ENCODE results near the gene PIK3R2.

Gene PIK3R2

GRCh38 chr19:18123819-18124218 is 29.1 kb upstream of the PIK3R2 start:
- DNase-seq (ENCODE audit: low read depth), result no peak

GRCh38 chr19:18126097-18126496 is 26.9 kb upstream of the PIK3R2 start:
- no peak for DNase-seq (ENCODE audit: low read depth)

- DNase-seq (ENCODE audit: low read depth), result no peak
These were observed 24.9 kb upstream of the PIK3R2 start for GRCh38 chr19:18128044-18128443.

GRCh38 chr19:18128805-18129204 is 24.2 kb upstream of the PIK3R2 start:
- DNase-seq (ENCODE audit: low read depth), result no peak

- no peak for DNase-seq (ENCODE audit: low read depth)
These were observed 22.3 kb upstream of the PIK3R2 start for GRCh38 chr19:18130523-18131242.

GRCh38 chr19:18131841-18132596 is 20.9 kb upstream of the PIK3R2 start:
- DNase-seq (ENCODE audit: low read depth), result no peak

- DNase-seq (ENCODE audit: low read depth), result no peak
These were observed 17.0 kb upstream of the PIK3R2 start for GRCh38 chr19:18135712-18136584.

GRCh38 chr19:18137242-18137641 is 15.7 kb upstream of the PIK3R2 start:
- no peak for DNase-seq (ENCODE audit: low read depth)

- no peak for DNase-seq (ENCODE audit: low read depth)
These were observed 15.2 kb upstream of the PIK3R2 start for GRCh38 chr19:18137657-18138339.

- DNase-seq (ENCODE audit: low read depth), result no peak
These were observed 12.5 kb upstream of the PIK3R2 start for GRCh38 chr19:18140473-18140872.

GRCh38 chr19:18141031-18141430 is 11.9 kb upstream of the PIK3R2 start:
- no peak for DNase-seq (ENCODE audit: low read depth)

- no peak for DNase-seq (ENCODE audit: low read depth)
These were observed 9.1 kb upstream of the PIK3R2 start for GRCh38 chr19:18143902-18144301.

GRCh38 chr19:18144361-18144760 is 8.6 kb upstream of the PIK3R2 start:
- no peak for DNase-seq (ENCODE audit: low read depth)

GRCh38 chr19:18144906-18145305 is 8.1 kb upstream of the PIK3R2 start:
- no peak for DNase-seq (ENCODE audit: low read depth)

GRCh38 chr19:18145391-18145999 is 7.5 kb upstream of the PIK3R2 start:
- no peak for DNase-seq (ENCODE audit: low read depth)

- no peak for DNase-seq (ENCODE audit: low read depth)
These were observed 5.6 kb upstream of the PIK3R2 start for GRCh38 chr19:18147396-18147795.

- DNase-seq (ENCODE audit: low read depth), result no peak
These were observed 3.4 kb upstream of the PIK3R2 start for GRCh38 chr19:18149596-18149975.

- no peak for DNase-seq (ENCODE audit: low read depth)
These were observed 2.0 kb upstream of the PIK3R2 start for GRCh38 chr19:18150776-18151624.

GRCh38 chr19:18152442-18152816 is 534 bp upstream of the PIK3R2 start:
- peak; percentile 97 for DNase-seq (ENCODE audit: low read depth)

- DNase-seq (ENCODE audit: low read depth), result no peak
These were observed 682 bp downstream of the PIK3R2 start for GRCh38 chr19:18153556-18154134.
